ENCODE data around the gene WDR88. TPM values are rescaled to one million over a fixed set of nuclear protein-coding genes. Genes with fewer than 3 reads are reported as not detected.

Gene WDR88
- total RNA-seq, 2 donors from 2014 or later = not detected

DNA sequence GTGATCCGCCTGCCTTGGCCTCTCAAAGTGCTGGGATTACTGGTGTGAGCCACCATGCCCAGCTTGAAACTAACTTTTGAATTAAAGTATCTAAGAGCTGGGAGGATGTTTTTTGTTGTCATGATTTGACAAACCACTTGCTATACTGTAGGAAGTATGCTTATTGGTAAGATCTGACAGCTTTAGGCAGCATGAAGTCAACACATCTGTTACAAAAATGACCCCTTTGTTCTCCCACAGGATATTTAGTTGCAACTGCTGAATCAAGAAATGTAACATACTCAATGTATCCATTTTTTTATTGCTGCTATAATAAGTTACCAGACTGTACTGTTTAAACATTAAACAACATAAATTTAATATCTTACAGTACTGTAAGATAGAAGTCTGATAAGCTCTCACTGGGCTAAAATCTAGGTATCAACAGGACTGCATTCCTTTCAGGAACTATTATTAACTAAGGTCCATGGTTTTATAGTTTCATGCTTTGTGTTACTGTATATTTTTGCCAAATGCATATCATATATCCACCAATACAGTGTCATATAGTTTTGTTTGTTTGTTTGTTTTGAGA lies 39.4 kb downstream of the WDR88 start:
- 89 to 95% methylated on average over 1 of the region's 1 CpG for WGBS, 2 experiments (ENCODE audit: insufficient coverage in 1 of 2, insufficient read length in 1 of 2)
- DNase-seq = no peak

DNA sequence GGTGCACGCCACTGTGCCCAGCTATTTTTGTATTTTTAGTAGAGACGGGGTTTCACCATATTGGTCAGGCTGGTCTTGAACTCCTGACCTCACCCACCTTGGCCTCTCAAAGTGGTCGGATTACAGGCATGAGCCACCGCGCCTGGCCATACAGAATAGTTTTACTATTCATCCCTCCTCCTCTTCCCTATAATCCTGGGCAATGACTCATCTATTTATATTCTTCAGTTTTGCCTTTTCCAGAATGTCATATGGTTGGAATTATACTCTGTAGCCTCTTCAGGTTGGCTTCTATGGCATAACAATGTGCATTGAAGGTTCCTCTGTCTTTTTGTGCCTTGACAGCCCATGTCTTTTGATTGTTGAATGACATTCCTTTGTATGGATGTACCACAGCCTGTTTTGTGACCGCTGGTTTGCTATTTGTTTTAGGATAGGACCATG lies 40.0 kb downstream of the WDR88 start:
- peaks cover 22% of the 10 kb centered on the region for H3K9me3 Mint-ChIP-seq
- WGBS, 2 experiments (ENCODE audit: insufficient coverage in 1 of 2, insufficient read length in 1 of 2) = 95 to 98% methylated on average over 4 to 6 of the region's 6 CpGs
- no peaks in the 10 kb centered on the region for H3K36me3 ChIP-seq (ENCODE audit: control insufficient read depth, insufficient read depth, low read length)
- peak; percentile 13 for DNase-seq
- H3K9me3 ChIP-seq (ENCODE audit: control insufficient read depth, low read length) = peaks cover 14% of the 10 kb centered on the region
- TF ChIP-seq, protein P1, sequence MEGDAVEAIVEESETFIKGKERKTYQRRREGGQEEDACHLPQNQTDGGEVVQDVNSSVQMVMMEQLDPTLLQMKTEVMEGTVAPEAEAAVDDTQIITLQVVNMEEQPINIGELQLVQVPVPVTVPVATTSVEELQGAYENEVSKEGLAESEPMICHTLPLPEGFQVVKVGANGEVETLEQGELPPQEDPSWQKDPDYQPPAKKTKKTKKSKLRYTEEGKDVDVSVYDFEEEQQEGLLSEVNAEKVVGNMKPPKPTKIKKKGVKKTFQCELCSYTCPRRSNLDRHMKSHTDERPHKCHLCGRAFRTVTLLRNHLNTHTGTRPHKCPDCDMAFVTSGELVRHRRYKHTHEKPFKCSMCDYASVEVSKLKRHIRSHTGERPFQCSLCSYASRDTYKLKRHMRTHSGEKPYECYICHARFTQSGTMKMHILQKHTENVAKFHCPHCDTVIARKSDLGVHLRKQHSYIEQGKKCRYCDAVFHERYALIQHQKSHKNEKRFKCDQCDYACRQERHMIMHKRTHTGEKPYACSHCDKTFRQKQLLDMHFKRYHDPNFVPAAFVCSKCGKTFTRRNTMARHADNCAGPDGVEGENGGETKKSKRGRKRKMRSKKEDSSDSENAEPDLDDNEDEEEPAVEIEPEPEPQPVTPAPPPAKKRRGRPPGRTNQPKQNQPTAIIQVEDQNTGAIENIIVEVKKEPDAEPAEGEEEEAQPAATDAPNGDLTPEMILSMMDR (conservative IDR thresholded peaks at IDR 0.05) = no peak
- H3K27ac Mint-ChIP-seq = no peak overlapping the region
- no peaks in the 10 kb centered on the region for H3K27me3 Mint-ChIP-seq (ENCODE audit: insufficient read depth)
- H3K36me3 Mint-ChIP-seq (ENCODE audit: low read depth) = peaks cover 8% of the 10 kb centered on the region
- no peaks in the 10 kb centered on the region for H3K27me3 ChIP-seq (ENCODE audit: control insufficient read depth, insufficient read depth, low read length, poor library complexity, severe bottlenecking)
- H3K27ac ChIP-seq (ENCODE audit: low read depth, low read length) = no peak overlapping the region
- H3K4me3 Mint-ChIP-seq = no peak overlapping the region
- peaks cover 11% of the 10 kb centered on the region for H3K4me1 Mint-ChIP-seq
- no peak overlapping the region for H3K9ac ChIP-seq (ENCODE audit: extremely low read depth, low read length, poor library complexity, severe bottlenecking)
- H3K4me3 ChIP-seq (ENCODE audit: low read length) = no peak overlapping the region
- peaks cover 7% of the 10 kb centered on the region for H3K4me1 ChIP-seq (ENCODE audit: control insufficient read depth, insufficient read depth, low read length)

More for the DNA sequence above, 39.4 kb downstream of the WDR88 start:
- TF ChIP-seq, protein P1 (conservative IDR thresholded peaks at IDR 0.05) = no peak
- peaks cover 23% of the 10 kb centered on the region for H3K9me3 Mint-ChIP-seq
- Histone ChIP-seq H3K4me1 (ENCODE audit: control insufficient read depth, insufficient read depth, low read length) (peaks cover 7% of the 10 kb centered on the region), H3K9me3 (ENCODE audit: control insufficient read depth, low read length) (peaks cover 14% of the 10 kb centered on the region), H3K27ac (ENCODE audit: low read depth, low read length) (no peak overlapping the region), H3K9ac (ENCODE audit: extremely low read depth, low read length, poor library complexity, severe bottlenecking) (no peak overlapping the region), H3K27me3 (ENCODE audit: control insufficient read depth, insufficient read depth, low read length, poor library complexity, severe bottlenecking) (no peaks in the 10 kb centered on the region), H3K4me3 (ENCODE audit: low read length) (no peak overlapping the region), H3K36me3 (ENCODE audit: control insufficient read depth, insufficient read depth, low read length) (no peaks in the 10 kb centered on the region)
- no peak overlapping the region for H3K27ac Mint-ChIP-seq
- peaks cover 11% of the 10 kb centered on the region for H3K4me1 Mint-ChIP-seq
- H3K36me3 Mint-ChIP-seq (ENCODE audit: low read depth) = peaks cover 8% of the 10 kb centered on the region
- H3K4me3 Mint-ChIP-seq = no peak overlapping the region
- no peaks in the 10 kb centered on the region for H3K27me3 Mint-ChIP-seq (ENCODE audit: insufficient read depth)

DNA sequence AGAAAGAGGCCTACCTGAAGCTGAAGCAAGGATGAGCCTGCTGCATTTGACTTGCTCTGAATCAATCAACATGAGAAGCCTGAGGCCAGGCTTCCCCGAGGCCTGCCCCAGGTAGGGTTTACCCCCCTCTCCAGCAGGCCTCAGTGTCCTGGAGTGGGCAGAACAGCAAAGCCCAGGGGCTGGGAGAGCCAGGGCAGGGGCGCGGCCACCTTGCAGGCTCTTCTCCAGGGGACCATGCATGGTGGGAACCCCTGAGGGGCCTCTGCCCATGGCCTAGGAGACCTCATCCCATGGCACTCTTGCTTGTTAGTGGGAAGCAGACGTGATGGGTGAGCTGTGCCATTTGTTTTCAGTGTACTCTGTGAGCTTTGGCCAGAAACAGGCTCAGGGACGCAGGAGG lies 42.3 kb downstream of the WDR88 start:
- Mint-ChIP-seq H3K36me3 (ENCODE audit: low read depth) (peaks cover 6% of the 10 kb centered on the region), H3K27me3 (ENCODE audit: insufficient read depth) (peaks cover 8% of the 10 kb centered on the region), H3K4me3 (no peak overlapping the region), H3K4me1 (peaks cover 14% of the 10 kb centered on the region), H3K27ac (no peak overlapping the region), H3K9me3 (peaks cover 3% of the 10 kb centered on the region)
- H3K9me3 ChIP-seq (ENCODE audit: control insufficient read depth, low read length) = peaks cover under 1% of the 10 kb centered on the region
- H3K27ac ChIP-seq (ENCODE audit: low read depth, low read length) = no peak overlapping the region
- no peak overlapping the region for H3K9ac ChIP-seq (ENCODE audit: extremely low read depth, low read length, poor library complexity, severe bottlenecking)
- H3K4me1 ChIP-seq (ENCODE audit: control insufficient read depth, insufficient read depth, low read length) = peaks cover 7% of the 10 kb centered on the region
- no peak overlapping the region for H3K4me3 ChIP-seq (ENCODE audit: low read length)
- TF ChIP-seq, protein P1 (conservative IDR thresholded peaks at IDR 0.05) = no peak
- H3K27me3 ChIP-seq (ENCODE audit: control insufficient read depth, insufficient read depth, low read length, poor library complexity, severe bottlenecking) = peaks cover 4% of the 10 kb centered on the region
- 94% methylated on average over 5 of the region's 5 CpGs; no CpG with 5 or more reads in 1 of the 2 experiments for WGBS, 2 experiments (ENCODE audit: insufficient coverage in 1 of 2, insufficient read length in 1 of 2)
- no peak for DNase-seq
- no peaks in the 10 kb centered on the region for H3K36me3 ChIP-seq (ENCODE audit: control insufficient read depth, insufficient read depth, low read length)

Data from endodermal cell (in vitro differentiated cells).